IMR-90 (cell line): ENCODE results near the gene CPA4. TPM values are rescaled to one million over a fixed set of nuclear protein-coding genes. Genes with fewer than 3 reads are reported as not detected.

Experiments used
- ATAC-seq: fragments of 200-7000 bp; cut with Tn5 transposase; 2 replicates; pipeline ENCODE4 v1.9.1; 2020; ENCODE audit warnings: low read depth, mild to moderate bottlenecking, moderate library complexity
- BruUV-seq: library from RNA; stranded (reverse); fragments of 400-500 nt; replicated peaks from 2 replicates; lab custom pipeline; 2021; lab: Mats Ljungman, UMichigan
- CTCF ChIA-PET: fragments of 300-600 bp; formaldehyde crosslinking; extraction: SDS; loops from one replicate; lab custom pipeline; 2021; ENCODE audit warnings: antibody characterized with exemption; lab: Yijun Ruan, JAX
- POLR2A ChIA-PET: fragments of 300-600 bp; sonication (Branson Sonifier 250); formaldehyde crosslinking; loops from one replicate; lab custom pipeline; 2022; ENCODE audit warnings: antibody characterized with exemption; ENCODE audit not compliant: unreplicated experiment; lab: Charles Lee
- DNase-seq: peaks from one replicate; pipeline ENCODE4 v3.0.0; 2013
- H2AFZ ChIP-seq: replicated peaks from 2 replicates; pipeline ENCODE3; 2013; ENCODE audit warnings: low read length, mild to moderate bottlenecking; ENCODE audit not compliant: poor library complexity
- H2AK5ac ChIP-seq: 2 replicates; pipeline ENCODE4 v1.6.1; 2013; ENCODE audit warnings: low read depth, low read length, inconsistent platforms
- H2AK9ac ChIP-seq: replicated peaks from 2 replicates; pipeline ENCODE3; 2013; ENCODE audit warnings: mild to moderate bottlenecking, low read depth, low read length, moderate library complexity; ENCODE audit not compliant: poor library complexity
- H2BK120ac ChIP-seq: 2 replicates; pipeline ENCODE4 v1.6.1; 2013; ENCODE audit warnings: low read depth, low read length, inconsistent platforms
- H2BK15ac ChIP-seq: 3 replicates; pipeline ENCODE4 v1.6.1; 2013; ENCODE audit warnings: low read depth, low read length, inconsistent platforms
- H2BK20ac ChIP-seq: 2 replicates; pipeline ENCODE4 v1.6.1; 2013; ENCODE audit warnings: low read depth, mild to moderate bottlenecking, inconsistent platforms, low read length, moderate library complexity
- H2BK5ac ChIP-seq: 2 replicates; pipeline ENCODE4 v1.6.1; 2013; ENCODE audit warnings: mild to moderate bottlenecking, low read depth, low read length, inconsistent platforms; ENCODE audit not compliant: poor library complexity, severe bottlenecking
- H3K14ac ChIP-seq: replicated peaks from 2 replicates; pipeline ENCODE4 v1.6.1; 2013; ENCODE audit warnings: low read depth, low read length, inconsistent platforms
- H3K18ac ChIP-seq: 2 replicates; pipeline ENCODE4 v1.6.1; 2013; ENCODE audit warnings: low read depth, low read length, control low read depth
- H3K23ac ChIP-seq: 2 replicates; pipeline ENCODE4 v1.6.1; 2013; ENCODE audit warnings: low read depth, low read length, inconsistent platforms
- H3K27ac ChIP-seq: 2 replicates; pipeline ENCODE4 v1.5.1; 2013; ENCODE audit warnings: mild to moderate bottlenecking, control low read depth, low read length; ENCODE audit not compliant: insufficient read depth
- H3K27me3 ChIP-seq: 2 replicates; pipeline ENCODE4 v1.6.1; 2013; ENCODE audit warnings: low read length; ENCODE audit not compliant: control insufficient read depth, insufficient read depth
- H3K36me3 ChIP-seq: 2 replicates; pipeline ENCODE4 v1.6.1; 2013; ENCODE audit warnings: low read length, mixed read lengths; ENCODE audit not compliant: control insufficient read depth, insufficient read depth
- H3K4ac ChIP-seq: 2 replicates; pipeline ENCODE4 v1.6.1; 2013; ENCODE audit warnings: low read depth, low read length, inconsistent platforms
- H3K4me1 ChIP-seq: 2 replicates; pipeline ENCODE4 v1.6.1; 2013; ENCODE audit warnings: low read length, mixed read lengths; ENCODE audit not compliant: control insufficient read depth, insufficient read depth
- H3K4me2 ChIP-seq: 2 replicates; pipeline ENCODE4 v1.6.1; 2013; ENCODE audit warnings: low read depth, mild to moderate bottlenecking, control low read depth, low read length, moderate library complexity
- H3K4me3 ChIP-seq: 2 replicates; pipeline ENCODE4 v1.5.1; 2013; ENCODE audit warnings: low read depth, mild to moderate bottlenecking, control low read depth, low read length, moderate library complexity; ENCODE audit not compliant: insufficient read depth
- H3K56ac ChIP-seq: 2 replicates; pipeline ENCODE4 v1.6.1; 2013; ENCODE audit warnings: low read length, inconsistent platforms; ENCODE audit not compliant: insufficient read depth; ENCODE audit errors: extremely low read depth
- H3K79me1 ChIP-seq, 2 experiments: 2 replicates each; pipeline ENCODE4 v1.6.1; 2013; ENCODE audit warnings: low read length in 2 of 2, inconsistent platforms in 1 of 2, low read depth in 1 of 2
- H3K9ac ChIP-seq: 2 replicates; pipeline ENCODE4 v1.6.1; 2013; ENCODE audit warnings: low read depth, low read length, control low read depth
- H3K9me1 ChIP-seq: 2 replicates; pipeline ENCODE4 v1.6.1; 2013; ENCODE audit warnings: low read length, inconsistent platforms; ENCODE audit not compliant: insufficient read depth
- H3K9me3 ChIP-seq: 2 replicates; pipeline ENCODE4 v1.6.1; 2013; ENCODE audit warnings: low read length; ENCODE audit not compliant: control insufficient read depth, insufficient read depth
- H4K20me1 ChIP-seq: 2 replicates; pipeline ENCODE4 v1.6.1; 2013; ENCODE audit warnings: low read length, inconsistent platforms; ENCODE audit not compliant: insufficient read depth
- H4K5ac ChIP-seq: 2 replicates; pipeline ENCODE4 v1.6.1; 2013; ENCODE audit warnings: mild to moderate bottlenecking, low read depth, low read length, control low read depth
- H4K8ac ChIP-seq, 2 experiments: 2 replicates each; pipeline ENCODE4 v1.6.1; 2013; ENCODE audit warnings: low read depth in 2 of 2, low read length in 2 of 2, control low read depth in 1 of 2, inconsistent platforms in 1 of 2
- H4K91ac ChIP-seq: 2 replicates; pipeline ENCODE4 v1.6.1; 2013; ENCODE audit warnings: low read depth, low read length, inconsistent platforms; ENCODE audit not compliant: insufficient read depth
- CEBPB ChIP-seq: IDR thresholded peaks from 2 replicates; pipeline ENCODE4 v1.6.1; 2012; ENCODE audit warnings: low read depth, low read length, improper control_type of control experiment
- CHD1 ChIP-seq: IDR thresholded peaks from 2 replicates; pipeline ENCODE4 v1.6.1; 2012; ENCODE audit warnings: low read depth, low read length, improper control_type of control experiment
- FOS ChIP-seq: fragments of 150-350 bp; IDR thresholded peaks from 2 replicates; pipeline ENCODE4 v1.6.1; 2016; ENCODE audit warnings: low read depth, low read length
- MAZ ChIP-seq: IDR thresholded peaks from 2 replicates; pipeline ENCODE4 v1.6.1; 2012; ENCODE audit warnings: low read depth, mild to moderate bottlenecking, low read length, improper control_type of control experiment, moderate library complexity, borderline replicate concordance
- MXI1 ChIP-seq: IDR thresholded peaks from 2 replicates; pipeline ENCODE4 v1.6.1; 2012; ENCODE audit warnings: low read depth, mild to moderate bottlenecking, low read length, moderate library complexity, borderline replicate concordance
- RCOR1 ChIP-seq: IDR thresholded peaks from 2 replicates; pipeline ENCODE4 v1.6.1; 2012; ENCODE audit warnings: mild to moderate bottlenecking, low read length, improper control_type of control experiment; ENCODE audit not compliant: insufficient replicate concordance
- SMC3 ChIP-seq: fragments of 150-350 bp; IDR thresholded peaks from 2 replicates; pipeline ENCODE4 v1.6.1; 2016; ENCODE audit warnings: low read depth, mild to moderate bottlenecking, antibody characterized with exemption, low read length, moderate library complexity
- WGBS, 2 experiments: methylation state at CpG; one replicate each; pipeline versions ENCODE4 v1.1.5 to v1.1.7; 2013; ENCODE audit warnings: missing lambda C conversion rate in 2 of 2; ENCODE audit not compliant: insufficient read length in 1 of 2; ENCODE audit errors: extremely low coverage in 2 of 2; 5-methylcytosine and 5-hydroxymethylcytosine counted together
- dilution Hi-C: fragments of 300-500 bp; cut with HindIII; formaldehyde crosslinking; loops from one replicate; pipeline ENCODE4 v1.14.3; 2018; ENCODE audit warnings: low sequenced_read_pairs; ENCODE audit not compliant: unreplicated experiment
- in situ Hi-C: fragments of 300-500 bp; cut with MboI; formaldehyde crosslinking; loops from 3 replicates; pipeline ENCODE4 v1.14.3; 2019; ENCODE audit warnings: low sequenced_read_pairs, inconsistent platforms, mixed read lengths
- intact Hi-C: fragments of 100-400 bp; cut with micrococcal nuclease; formaldehyde crosslinking; loops from 2 replicates; pipeline ENCODE4 v1.10.0; 2022
- polyA plus RNA-seq, 3 experiments: library from polyadenylated mRNA; depleted of rRNA; stranded (reverse); fragments of >200 nt; gene quantifications; 2 replicates each; pipeline ENCODE4 v1.2.3, GENCODE V29; 2012; ENCODE audit warnings: low replicate concordance in 1 of 3
- total RNA-seq: library from RNA; depleted of rRNA; stranded (reverse); fragments of >200 nt; gene quantifications from 2 replicates; pipeline ENCODE4 v1.2.3, GENCODE V29; 2012
- TF ChIP-seq, protein P1 (sequence below): conservative IDR thresholded peaks from 2 replicates; pipeline ENCODE4 v1.5.1; 2012; ENCODE audit warnings: mild to moderate bottlenecking, low read depth, low read length, improper control_type of control experiment
- TF ChIP-seq, protein P2 (sequence below): fragments of 150-350 bp; IDR thresholded peaks from 2 replicates; pipeline ENCODE4 v1.6.1; 2016; ENCODE audit warnings: low read depth, mild to moderate bottlenecking, low read length, moderate library complexity, borderline replicate concordance

The CPA4 gene
- total and polyA plus RNA-seq, 2 of the 4 experiments (the other 2 are of a cell fraction), result 316 to 365 TPM

DNA sequence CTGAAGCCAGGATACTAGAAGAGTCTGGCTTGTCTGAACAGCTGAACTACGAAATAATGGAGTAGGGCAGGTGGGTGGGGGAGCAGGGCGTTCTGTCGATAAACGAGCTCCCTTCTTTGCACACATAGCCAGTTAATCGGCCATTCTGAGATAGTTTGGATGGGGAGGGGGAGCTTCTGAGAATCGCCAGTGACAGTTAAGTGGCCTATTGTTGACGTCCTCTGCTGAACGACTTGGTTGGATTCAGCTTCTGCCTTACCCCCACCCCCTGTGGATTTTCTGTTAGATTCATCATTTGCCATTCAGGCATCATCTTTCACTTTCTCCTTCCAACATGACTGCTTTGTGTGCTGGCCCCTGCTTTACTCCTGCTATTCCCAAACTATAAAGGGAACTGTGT is 52.2 kb downstream of the CPA4 start:
- Histone ChIP-seq H3K36me3 (no peaks in the 10 kb centered on the region), H3K27ac (no peak overlapping the region), H2AFZ (peak overlapping the region; percentile 66), H3K56ac (no peak overlapping the region), H2BK15ac (0 out of 3 replicates have a peak overlapping the region, but pooled peaks have one; percentile 11), H4K20me1 (no peaks in the 10 kb centered on the region), H3K9ac (no peak overlapping the region), H3K9me3 (no peaks in the 10 kb centered on the region), H3K23ac (no peak overlapping the region), H2AK9ac (no peak overlapping the region), H3K4me3 (no peak overlapping the region), H4K8ac (0 out of 4 replicates have a peak overlapping the region, but pooled peaks of 1 of the 2 experiments have one; percentile 38), H2AK5ac (no peak overlapping the region), H2BK20ac (0 out of 2 replicates have a peak overlapping the region, but pooled peaks have one; percentile 38), H4K5ac (no peak overlapping the region), H4K91ac (no peak overlapping the region), H3K79me1 (no peaks in the 10 kb centered on the region), H3K4ac (no peak overlapping the region), H3K4me2 (0 out of 2 replicates have a peak overlapping the region, but pooled peaks have one; percentile 25), H3K14ac (no peak overlapping the region), H3K9me1 (no peaks in the 10 kb centered on the region), H3K4me1 (no peaks in the 10 kb centered on the region; the same call in 1 of the 2 replicates), H2BK120ac (no peak overlapping the region), H3K18ac (no peak overlapping the region), H2BK5ac (no peak overlapping the region), H3K27me3 (no peaks in the 10 kb centered on the region)
- in situ Hi-C loops (no loop called here), intact Hi-C loops (no loop called here), dilution Hi-C loops (no loop called here)
- TF ChIP-seq CHD1 (no peak), MAZ (no peak), CEBPB (no peak), MXI1 (no peak), RCOR1 (no peak), FOS (no peak), SMC3 (no peak)
- TF ChIP-seq, protein P1, sequence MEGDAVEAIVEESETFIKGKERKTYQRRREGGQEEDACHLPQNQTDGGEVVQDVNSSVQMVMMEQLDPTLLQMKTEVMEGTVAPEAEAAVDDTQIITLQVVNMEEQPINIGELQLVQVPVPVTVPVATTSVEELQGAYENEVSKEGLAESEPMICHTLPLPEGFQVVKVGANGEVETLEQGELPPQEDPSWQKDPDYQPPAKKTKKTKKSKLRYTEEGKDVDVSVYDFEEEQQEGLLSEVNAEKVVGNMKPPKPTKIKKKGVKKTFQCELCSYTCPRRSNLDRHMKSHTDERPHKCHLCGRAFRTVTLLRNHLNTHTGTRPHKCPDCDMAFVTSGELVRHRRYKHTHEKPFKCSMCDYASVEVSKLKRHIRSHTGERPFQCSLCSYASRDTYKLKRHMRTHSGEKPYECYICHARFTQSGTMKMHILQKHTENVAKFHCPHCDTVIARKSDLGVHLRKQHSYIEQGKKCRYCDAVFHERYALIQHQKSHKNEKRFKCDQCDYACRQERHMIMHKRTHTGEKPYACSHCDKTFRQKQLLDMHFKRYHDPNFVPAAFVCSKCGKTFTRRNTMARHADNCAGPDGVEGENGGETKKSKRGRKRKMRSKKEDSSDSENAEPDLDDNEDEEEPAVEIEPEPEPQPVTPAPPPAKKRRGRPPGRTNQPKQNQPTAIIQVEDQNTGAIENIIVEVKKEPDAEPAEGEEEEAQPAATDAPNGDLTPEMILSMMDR, result no peak
- TF ChIP-seq, protein P2, sequence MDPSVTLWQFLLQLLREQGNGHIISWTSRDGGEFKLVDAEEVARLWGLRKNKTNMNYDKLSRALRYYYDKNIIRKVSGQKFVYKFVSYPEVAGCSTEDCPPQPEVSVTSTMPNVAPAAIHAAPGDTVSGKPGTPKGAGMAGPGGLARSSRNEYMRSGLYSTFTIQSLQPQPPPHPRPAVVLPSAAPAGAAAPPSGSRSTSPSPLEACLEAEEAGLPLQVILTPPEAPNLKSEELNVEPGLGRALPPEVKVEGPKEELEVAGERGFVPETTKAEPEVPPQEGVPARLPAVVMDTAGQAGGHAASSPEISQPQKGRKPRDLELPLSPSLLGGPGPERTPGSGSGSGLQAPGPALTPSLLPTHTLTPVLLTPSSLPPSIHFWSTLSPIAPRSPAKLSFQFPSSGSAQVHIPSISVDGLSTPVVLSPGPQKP, result no peak
- CTCF ChIA-PET, result interaction anchor here (0.6 kb wide), 1 partner anchor 8 kb away, joined by 3 read pairs; no protein-coding TSS in a partner anchor
- WGBS, 2 experiments, result no CpG with 5 or more reads among the region's 8 CpGs
- DNase-seq, result no peak
- POLR2A ChIA-PET, result no interaction called here
- no peak for ATAC-seq
- BruUV-seq, result no TSS peak
